GM23338 (cell line): ENCODE measurements around the gene SLC35F4. TPM values are rescaled to one million over a fixed set of nuclear protein-coding genes. Genes with fewer than 3 reads are reported as not detected.

ENCODE experiments used
- ATAC-seq: fragments of 200-7000 bp; cut with Tn5 transposase; 3 replicates; pipeline ENCODE4 v1.9.1; 2020
- DNase-seq: peaks from one replicate; pipeline ENCODE4 v3.0.0-alpha.2; 2015; ENCODE audit warnings: low spot score
- H2AFZ ChIP-seq: fragments of 200-600 bp; sonication (generic); 2 replicates; pipeline ENCODE4 v1.8.0; 2016; ENCODE audit warnings: antibody characterized with exemption, mild to moderate bottlenecking, moderate library complexity
- H3F3A ChIP-seq: fragments of 200-600 bp; sonication (generic); replicated peaks from 2 replicates; pipeline ENCODE4 v1.8.0; 2017; ENCODE audit warnings: antibody characterized with exemption, mixed run types, low read depth
- H3K27ac ChIP-seq: fragments of 200-600 bp; sonication (generic); 2 replicates; pipeline ENCODE4 v1.6.1; 2016; ENCODE audit warnings: low read depth
- H3K27me3 ChIP-seq: fragments of 200-600 bp; sonication (generic); 2 replicates; pipeline ENCODE4 v1.8.0; 2016; ENCODE audit warnings: mild to moderate bottlenecking, mixed run types, moderate library complexity; ENCODE audit not compliant: insufficient read depth
- H3K36me3 ChIP-seq: fragments of 200-600 bp; sonication (generic); 2 replicates; pipeline ENCODE4 v1.8.0; 2016; ENCODE audit warnings: mild to moderate bottlenecking; ENCODE audit not compliant: insufficient read depth
- H3K4me1 ChIP-seq: fragments of 200-600 bp; sonication (generic); 2 replicates; pipeline ENCODE4 v1.8.0; 2016; ENCODE audit warnings: mild to moderate bottlenecking, moderate library complexity; ENCODE audit not compliant: insufficient read depth
- H3K4me2 ChIP-seq: fragments of 200-600 bp; sonication (generic); 2 replicates; pipeline ENCODE4 v1.7.1; 2017; ENCODE audit warnings: mixed run types
- H3K4me3 ChIP-seq: fragments of 200-600 bp; sonication (generic); 2 replicates; pipeline ENCODE4 v1.6.1; 2016; ENCODE audit warnings: mixed run types
- H3K79me2 ChIP-seq: fragments of 200-600 bp; sonication (generic); replicated peaks from 2 replicates; pipeline ENCODE4 v1.8.0; 2017; ENCODE audit warnings: mild to moderate bottlenecking; ENCODE audit not compliant: insufficient read depth
- H3K9me2 ChIP-seq: fragments of 200-600 bp; sonication (generic); 2 replicates; pipeline ENCODE4 v1.8.0; 2017; ENCODE audit not compliant: insufficient read depth
- H4K20me1 ChIP-seq: fragments of 200-600 bp; sonication (generic); replicated peaks from 2 replicates; pipeline ENCODE4 v1.8.0; 2017; ENCODE audit warnings: mild to moderate bottlenecking; ENCODE audit not compliant: insufficient read depth
- H3K27ac Mint-ChIP-seq: 2 replicates; pipeline ENCODE4 v1.8.0; 2020; ENCODE audit warnings: inconsistent platforms, mild to moderate bottlenecking, moderate library complexity, mixed read lengths
- H3K27me3 Mint-ChIP-seq: 3 replicates; pipeline ENCODE4 v1.8.0; 2022; ENCODE audit warnings: low read depth, mild to moderate bottlenecking, moderate library complexity, mixed read lengths, inconsistent platforms; ENCODE audit not compliant: insufficient read depth, poor library complexity
- H3K36me3 Mint-ChIP-seq: 3 replicates; pipeline ENCODE4 v1.8.0; 2021; ENCODE audit warnings: low read depth, mild to moderate bottlenecking, inconsistent platforms, moderate library complexity, mixed read lengths
- H3K4me1 Mint-ChIP-seq: 3 replicates; pipeline ENCODE4 v1.8.0; 2020; ENCODE audit warnings: mild to moderate bottlenecking, inconsistent platforms, mixed read lengths
- H3K4me3 Mint-ChIP-seq: 3 replicates; pipeline ENCODE4 v1.8.0; 2021; ENCODE audit warnings: moderate library complexity, mild to moderate bottlenecking, inconsistent platforms, mixed read lengths
- H3K9me3 Mint-ChIP-seq: 3 replicates; pipeline ENCODE4 v1.8.0; 2020; ENCODE audit warnings: moderate library complexity, mild to moderate bottlenecking, inconsistent platforms, mixed read lengths
- CTCF ChIP-seq, 2 experiments: fragments of 200-600 bp in 1 of 2; sonication (generic) in 1 of 2; conservative IDR thresholded peaks; 2 replicates each; pipeline versions ENCODE4 v1.5.1 to v1.6.1; 2016 to 2017; ENCODE audit warnings: antibody characterized with exemption in 2 of 2, low read depth in 2 of 2, mild to moderate bottlenecking in 2 of 2, moderate library complexity in 1 of 2
- POLR2AphosphoS5 ChIP-seq: IDR thresholded peaks from 2 replicates; pipeline ENCODE4 v1.6.1; 2016; ENCODE audit warnings: antibody characterized with exemption, low read depth
- REST ChIP-seq: IDR thresholded peaks from one replicate; pipeline ENCODE4 v1.6.1; 2018; ENCODE audit warnings: antibody characterized with exemption; ENCODE audit not compliant: unreplicated experiment
- ZNF462 ChIP-seq: fragments of 250-450 bp; sonication (Bioruptor Pico); IDR thresholded peaks from 2 replicates; pipeline ENCODE4 v1.5.0; 2020; ENCODE audit warnings: mild to moderate bottlenecking, moderate library complexity
- polyA plus RNA-seq: library from polyadenylated mRNA; unstranded; fragments of >200 nt; fragmentation: Nextera tagmentation; extraction: Ambion mirVana; gene quantifications from 2 replicates; pipeline ENCODE4 v1.2.1, GENCODE V29; 2016
- total RNA-seq: library from RNA; depleted of rRNA; stranded (reverse); fragments of >200 nt; shearing (Covaris generic); gene quantifications from 2 replicates; pipeline ENCODE4 v1.2.3, GENCODE V29; 2014

The SLC35F4 gene
- total and polyA plus RNA-seq, 2 experiments from 2014 or later = 0.10 TPM; not detected in 1

GRCh38 chr14:57583396-57583795 is 282.5 kb downstream of the SLC35F4 start:
- no peaks in the 10 kb centered on the region for H3K27me3 ChIP-seq
- no peaks in the 10 kb centered on the region for H3K9me2 ChIP-seq
- H4K20me1 ChIP-seq = no peaks in the 10 kb centered on the region
- H3K27ac ChIP-seq = no peak overlapping the region
- H3K4me3 ChIP-seq = no peak overlapping the region
- H3K79me2 ChIP-seq = no peaks in the 10 kb centered on the region
- no peaks in the 10 kb centered on the region for H3K4me1 ChIP-seq
- no peak overlapping the region for H2AFZ ChIP-seq
- H3K36me3 ChIP-seq = no peaks in the 10 kb centered on the region
- Mint-ChIP-seq H3K27ac (no peak overlapping the region), H3K4me1 (peaks cover 6% of the 10 kb centered on the region; the same call in 2 of the 3 replicates), H3K4me3 (no peak overlapping the region), H3K36me3 (no peaks in the 10 kb centered on the region), H3K27me3 (peaks cover 2% of the 10 kb centered on the region), H3K9me3 (peaks cover 10% of the 10 kb centered on the region; the same call in 1 of the 3 replicates)
- TF ChIP-seq POLR2AphosphoS5 (no peak), CTCF (conservative IDR thresholded peaks at IDR 0.05; ENCODE audit: low read depth in 2 of 2) (no peak), REST (no peak), ZNF462 (CRISPR knock-in tag) (no peak)
- no peak overlapping the region for H3K4me2 ChIP-seq
- no peaks in the 10 kb centered on the region for H3F3A ChIP-seq
- ATAC-seq (no peak), DNase-seq (peak; percentile 35)
